Endothelial cell (in vitro differentiated cells): ENCODE measurements around the gene C17orf107. TPM values are rescaled to one million over a fixed set of nuclear protein-coding genes. Genes with fewer than 3 reads are reported as not detected.
A peak's percentile ranks its signal among the peaks of the same experiment; 100 is the strongest.

Source experiments
- DNase-seq: peaks from one replicate; pipeline ENCODE4 v3.0.0; 2021; ENCODE audit warnings: low spot score
- H3K27ac Mint-ChIP-seq: one replicate; pipeline ENCODE4 v1.8.0; 2021; ENCODE audit warnings: mixed read lengths, inconsistent platforms; ENCODE audit not compliant: unreplicated experiment
- H3K27me3 Mint-ChIP-seq: one replicate; pipeline ENCODE4 v1.8.0; 2021; ENCODE audit warnings: mild to moderate bottlenecking, moderate library complexity, mixed read lengths, inconsistent platforms; ENCODE audit not compliant: unreplicated experiment
- H3K36me3 Mint-ChIP-seq: one replicate; pipeline ENCODE4 v1.8.0; 2021; ENCODE audit warnings: mild to moderate bottlenecking, low read depth, mixed read lengths, inconsistent platforms; ENCODE audit not compliant: unreplicated experiment
- H3K4me1 Mint-ChIP-seq: one replicate; pipeline ENCODE4 v1.8.0; 2021; ENCODE audit warnings: mild to moderate bottlenecking, mixed read lengths, inconsistent platforms; ENCODE audit not compliant: unreplicated experiment
- H3K4me3 Mint-ChIP-seq: one replicate; pipeline ENCODE4 v1.8.0; 2021; ENCODE audit warnings: mild to moderate bottlenecking, mixed read lengths, inconsistent platforms; ENCODE audit not compliant: unreplicated experiment
- H3K9me3 Mint-ChIP-seq: one replicate; pipeline ENCODE4 v1.8.0; 2021; ENCODE audit warnings: mixed read lengths, inconsistent platforms; ENCODE audit not compliant: unreplicated experiment
- total RNA-seq: library from RNA; stranded (reverse); fragmentation: NEBNext Ultra II Directional; extraction: Animal tissue kit (Norgen Biotek cat#: 25700); gene quantifications from one replicate; pipeline ENCODE4 v1.2.1, GENCODE V29; 2021; ENCODE audit not compliant: unreplicated experiment
- TF ChIP-seq, protein P1 (sequence below): fragments of 200-600 bp; sonication (generic); IDR thresholded peaks from one replicate; pipeline ENCODE4 v1.5.0; 2021; ENCODE audit warnings: antibody characterized with exemption; ENCODE audit not compliant: unreplicated experiment

C17orf107 gene
- total RNA-seq, 1 donor from 2014 or later, result 2.3 TPM

GRCh38 chr17:4932756-4933155, 33.4 kb downstream of the C17orf107 start:
- Mint-ChIP-seq H3K27ac (peak overlapping the region; percentile 30), H3K9me3 (no peaks in the 10 kb centered on the region), H3K27me3 (peaks cover 12% of the 10 kb centered on the region), H3K4me1 (peaks cover 19% of the 10 kb centered on the region), H3K4me3 (no peak overlapping the region), H3K36me3 (peaks cover 19% of the 10 kb centered on the region)
- DNase-seq, result no peak
- TF ChIP-seq, protein P1, sequence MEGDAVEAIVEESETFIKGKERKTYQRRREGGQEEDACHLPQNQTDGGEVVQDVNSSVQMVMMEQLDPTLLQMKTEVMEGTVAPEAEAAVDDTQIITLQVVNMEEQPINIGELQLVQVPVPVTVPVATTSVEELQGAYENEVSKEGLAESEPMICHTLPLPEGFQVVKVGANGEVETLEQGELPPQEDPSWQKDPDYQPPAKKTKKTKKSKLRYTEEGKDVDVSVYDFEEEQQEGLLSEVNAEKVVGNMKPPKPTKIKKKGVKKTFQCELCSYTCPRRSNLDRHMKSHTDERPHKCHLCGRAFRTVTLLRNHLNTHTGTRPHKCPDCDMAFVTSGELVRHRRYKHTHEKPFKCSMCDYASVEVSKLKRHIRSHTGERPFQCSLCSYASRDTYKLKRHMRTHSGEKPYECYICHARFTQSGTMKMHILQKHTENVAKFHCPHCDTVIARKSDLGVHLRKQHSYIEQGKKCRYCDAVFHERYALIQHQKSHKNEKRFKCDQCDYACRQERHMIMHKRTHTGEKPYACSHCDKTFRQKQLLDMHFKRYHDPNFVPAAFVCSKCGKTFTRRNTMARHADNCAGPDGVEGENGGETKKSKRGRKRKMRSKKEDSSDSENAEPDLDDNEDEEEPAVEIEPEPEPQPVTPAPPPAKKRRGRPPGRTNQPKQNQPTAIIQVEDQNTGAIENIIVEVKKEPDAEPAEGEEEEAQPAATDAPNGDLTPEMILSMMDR, result no peak

DNA sequence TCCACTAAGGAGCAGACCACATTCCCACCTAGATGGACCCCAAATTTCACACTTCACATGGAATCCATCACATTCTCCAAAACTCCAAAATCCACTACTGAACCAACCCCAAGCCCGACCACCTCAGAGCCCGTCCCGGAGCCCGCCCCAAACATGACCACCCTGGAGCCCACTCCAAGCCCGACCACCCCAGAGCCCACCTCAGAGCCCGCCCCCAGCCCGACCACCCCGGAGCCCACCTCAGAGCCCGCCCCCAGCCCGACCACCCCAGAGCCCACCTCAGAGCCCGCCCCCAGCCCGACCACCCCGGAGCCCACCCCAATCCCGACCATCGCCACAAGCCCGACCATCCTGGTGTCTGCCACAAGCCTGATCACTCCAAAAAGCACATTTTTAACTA, 34.3 kb downstream of the C17orf107 start:
- Mint-ChIP-seq H3K36me3 (peaks cover 19% of the 10 kb centered on the region), H3K4me1 (peaks cover 19% of the 10 kb centered on the region), H3K9me3 (no peaks in the 10 kb centered on the region), H3K27me3 (peaks cover 13% of the 10 kb centered on the region), H3K4me3 (peak overlapping the region; percentile 70), H3K27ac (peak overlapping the region; percentile 81)
- no peak for DNase-seq
- TF ChIP-seq, protein P1, result no peak

GRCh38 chr17:4934173-4934979, 35.0 kb downstream of the C17orf107 start:
- Mint-ChIP-seq H3K27me3 (peaks cover 11% of the 10 kb centered on the region), H3K9me3 (no peaks in the 10 kb centered on the region), H3K4me3 (peak overlapping the region; percentile 77), H3K27ac (peak overlapping the region; percentile 81), H3K36me3 (peaks cover 15% of the 10 kb centered on the region), H3K4me1 (peaks cover 20% of the 10 kb centered on the region)
- TF ChIP-seq, protein P1, result no peak
- peak; percentile 52 for DNase-seq

- peaks cover 14% of the 10 kb centered on the region for H3K27me3 Mint-ChIP-seq
- no peak for DNase-seq
- no peak overlapping the region for H3K4me3 Mint-ChIP-seq
- TF ChIP-seq, protein P1, result no peak
- peaks cover 23% of the 10 kb centered on the region for H3K4me1 Mint-ChIP-seq
- no peaks in the 10 kb centered on the region for H3K9me3 Mint-ChIP-seq
- peaks cover 13% of the 10 kb centered on the region for H3K36me3 Mint-ChIP-seq
- H3K27ac Mint-ChIP-seq, result no peak overlapping the region
Observed at GRCh38 chr17:4935650-4936049, 36.3 kb downstream of the C17orf107 start.

DNA sequence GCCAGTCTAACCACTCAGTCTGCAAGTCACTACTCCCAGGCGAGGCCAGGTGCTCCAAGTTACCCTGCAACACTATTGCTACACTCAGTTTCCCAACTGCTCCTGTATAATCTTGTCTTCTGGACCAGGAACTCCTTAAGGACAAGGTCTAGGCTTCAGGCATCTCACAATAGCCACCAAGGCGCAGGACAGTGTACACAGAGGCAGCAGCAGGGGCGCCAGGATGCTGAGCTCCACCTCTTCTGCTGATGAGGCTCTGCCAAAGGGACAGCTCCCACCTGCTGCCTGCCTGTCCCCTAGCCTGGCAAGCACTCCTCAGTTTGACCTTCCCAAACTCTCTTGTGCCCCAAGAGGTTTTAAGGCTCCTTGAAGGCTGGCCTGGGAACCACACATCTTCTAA, 37.1 kb downstream of the C17orf107 start:
- H3K36me3 Mint-ChIP-seq, result peaks cover 11% of the 10 kb centered on the region
- H3K27me3 Mint-ChIP-seq, result peaks cover 14% of the 10 kb centered on the region
- H3K4me3 Mint-ChIP-seq, result no peak overlapping the region
- no peak for DNase-seq
- no peak overlapping the region for H3K27ac Mint-ChIP-seq
- H3K4me1 Mint-ChIP-seq, result peaks cover 28% of the 10 kb centered on the region
- TF ChIP-seq, protein P1, result no peak
- no peaks in the 10 kb centered on the region for H3K9me3 Mint-ChIP-seq
